DOHH2 (cell line): ENCODE results near the gene RASSF7.

Source experiments
- H3F3A ChIP-seq: fragments of 200-600 bp; sonication (generic), shearing (Covaris generic); 2 replicates; pipeline ENCODE4 v1.6.0; 2016; ENCODE audit warnings: antibody characterized with exemption, mild to moderate bottlenecking; ENCODE audit not compliant: control insufficient read depth, insufficient read depth
- H3K27ac ChIP-seq: fragments of 200-600 bp; sonication (generic); 2 replicates; pipeline ENCODE4 v1.5.1; 2014; ENCODE audit warnings: low read depth, mild to moderate bottlenecking, low read length, moderate library complexity
- H3K27me3 ChIP-seq: fragments of 200-600 bp; sonication (generic); 2 replicates; pipeline ENCODE4 v1.6.1; 2014; ENCODE audit warnings: mild to moderate bottlenecking, low read length, mixed read lengths; ENCODE audit not compliant: control insufficient read depth
- H3K36me3 ChIP-seq: fragments of 200-600 bp; sonication (generic); 2 replicates; pipeline ENCODE4 v1.6.1; 2014; ENCODE audit warnings: mild to moderate bottlenecking, low read length, moderate library complexity, mixed read lengths; ENCODE audit not compliant: control insufficient read depth
- H3K4me1 ChIP-seq: fragments of 200-600 bp; sonication (generic); 2 replicates; pipeline ENCODE4 v1.6.1; 2014; ENCODE audit warnings: mild to moderate bottlenecking, low read length, mixed read lengths; ENCODE audit not compliant: control insufficient read depth
- H3K4me2 ChIP-seq: fragments of 200-600 bp; sonication (generic); 2 replicates; pipeline ENCODE4 v1.6.0; 2014; ENCODE audit warnings: mild to moderate bottlenecking, low read length, moderate library complexity
- H3K4me3 ChIP-seq: fragments of 200-600 bp; sonication (generic); 2 replicates; pipeline ENCODE4 v1.5.1; 2014; ENCODE audit warnings: mild to moderate bottlenecking, low read length, mixed read lengths
- H3K79me2 ChIP-seq: fragments of 200-600 bp; sonication (generic); 2 replicates; pipeline ENCODE4 v1.6.1; 2014; ENCODE audit warnings: mild to moderate bottlenecking, low read length, mixed read lengths; ENCODE audit not compliant: control insufficient read depth
- H3K9me2 ChIP-seq: fragments of 200-600 bp; sonication (generic); replicated peaks from 2 replicates; pipeline ENCODE4 v1.6.1; 2014; ENCODE audit warnings: mild to moderate bottlenecking, low read length, mixed read lengths; ENCODE audit not compliant: control insufficient read depth
- H3K9me3 ChIP-seq: fragments of 200-600 bp; sonication (generic); 2 replicates; pipeline ENCODE4 v1.6.1; 2014; ENCODE audit warnings: antibody characterized with exemption, low read length, mixed read lengths; ENCODE audit not compliant: control insufficient read depth, insufficient read depth
- H4K20me1 ChIP-seq: fragments of 200-600 bp; sonication (generic); 2 replicates; pipeline ENCODE4 v1.6.0; 2014; ENCODE audit warnings: low read depth, mild to moderate bottlenecking, antibody characterized with exemption, low read length, moderate library complexity; ENCODE audit not compliant: control insufficient read depth, insufficient read depth
- EZH2phosphoT487 ChIP-seq: fragments of 200-600 bp; sonication (generic); IDR thresholded peaks from 2 replicates; pipeline ENCODE4 v1.6.1; 2017; ENCODE audit warnings: borderline replicate concordance, mild to moderate bottlenecking, antibody characterized with exemption, low read length, moderate library complexity, mixed read lengths
- TF ChIP-seq, protein P1 (sequence below): fragments of 200-600 bp; sonication (generic); IDR thresholded peaks from one replicate; pipeline ENCODE4 v1.5.1; 2014; ENCODE audit warnings: antibody characterized with exemption, mild to moderate bottlenecking, low read depth, low read length; ENCODE audit not compliant: poor library complexity, severe bottlenecking

RASSF7 gene

DNA sequence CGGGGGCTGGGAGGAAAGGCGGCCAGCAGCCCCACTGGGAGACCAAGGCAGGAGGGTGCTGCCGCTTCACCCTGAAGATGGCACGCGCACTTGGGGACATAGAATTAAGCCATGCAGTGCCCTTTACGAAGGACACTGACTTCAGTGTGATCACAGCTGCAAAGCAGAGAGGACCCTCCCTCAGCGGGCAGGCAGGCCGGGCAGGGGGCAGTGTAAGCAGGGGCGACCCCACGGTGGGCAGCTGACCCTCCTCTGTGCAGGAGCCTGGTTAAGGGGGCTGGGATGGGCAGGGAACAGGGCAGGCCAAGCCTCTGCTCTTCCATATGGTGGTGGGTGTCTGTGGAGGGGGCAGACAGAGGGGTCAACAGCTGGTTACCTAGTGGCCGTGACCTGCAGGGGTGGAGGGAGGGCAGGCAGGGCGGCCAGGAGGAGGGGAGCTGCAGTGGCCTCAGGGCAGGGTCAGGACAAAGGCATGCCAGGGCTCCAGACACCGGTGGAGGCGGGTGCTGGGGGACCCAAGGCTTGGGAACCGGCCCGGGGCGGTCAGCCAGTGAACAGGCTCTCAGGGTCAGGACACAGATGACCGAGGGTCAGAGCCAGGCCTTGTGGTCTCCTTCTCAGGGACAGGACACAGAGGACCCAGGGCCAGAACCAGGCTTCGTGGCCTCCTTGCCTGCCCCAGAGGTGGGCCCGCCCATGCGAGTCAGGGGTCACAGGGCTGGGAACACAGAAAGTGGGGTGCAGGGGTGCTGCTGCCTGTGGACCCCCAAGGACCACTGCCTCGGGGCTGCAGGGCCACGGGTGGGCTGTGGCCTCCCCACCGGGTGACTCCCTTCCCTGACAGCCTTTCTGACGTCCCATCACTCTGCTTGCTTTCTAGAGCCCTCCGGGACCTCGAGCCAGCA is 7.4 kb upstream of the RASSF7 start:
- H3K9me2 ChIP-seq = no peaks in the 10 kb centered on the region
- H3K9me3 ChIP-seq = no peaks in the 10 kb centered on the region
- H3K79me2 ChIP-seq = no peaks in the 10 kb centered on the region
- TF ChIP-seq, protein P1, sequence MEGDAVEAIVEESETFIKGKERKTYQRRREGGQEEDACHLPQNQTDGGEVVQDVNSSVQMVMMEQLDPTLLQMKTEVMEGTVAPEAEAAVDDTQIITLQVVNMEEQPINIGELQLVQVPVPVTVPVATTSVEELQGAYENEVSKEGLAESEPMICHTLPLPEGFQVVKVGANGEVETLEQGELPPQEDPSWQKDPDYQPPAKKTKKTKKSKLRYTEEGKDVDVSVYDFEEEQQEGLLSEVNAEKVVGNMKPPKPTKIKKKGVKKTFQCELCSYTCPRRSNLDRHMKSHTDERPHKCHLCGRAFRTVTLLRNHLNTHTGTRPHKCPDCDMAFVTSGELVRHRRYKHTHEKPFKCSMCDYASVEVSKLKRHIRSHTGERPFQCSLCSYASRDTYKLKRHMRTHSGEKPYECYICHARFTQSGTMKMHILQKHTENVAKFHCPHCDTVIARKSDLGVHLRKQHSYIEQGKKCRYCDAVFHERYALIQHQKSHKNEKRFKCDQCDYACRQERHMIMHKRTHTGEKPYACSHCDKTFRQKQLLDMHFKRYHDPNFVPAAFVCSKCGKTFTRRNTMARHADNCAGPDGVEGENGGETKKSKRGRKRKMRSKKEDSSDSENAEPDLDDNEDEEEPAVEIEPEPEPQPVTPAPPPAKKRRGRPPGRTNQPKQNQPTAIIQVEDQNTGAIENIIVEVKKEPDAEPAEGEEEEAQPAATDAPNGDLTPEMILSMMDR = no peak
- no peak for TF ChIP-seq EZH2phosphoT487
- H3F3A ChIP-seq = no peaks in the 10 kb centered on the region
- no peak overlapping the region for H3K27ac ChIP-seq
- no peak overlapping the region for H3K4me2 ChIP-seq
- peaks cover 32% of the 10 kb centered on the region for H3K27me3 ChIP-seq
- peaks cover 23% of the 10 kb centered on the region for H3K4me1 ChIP-seq
- H3K36me3 ChIP-seq = no peaks in the 10 kb centered on the region
- no peak overlapping the region for H3K4me3 ChIP-seq
- no peaks in the 10 kb centered on the region for H4K20me1 ChIP-seq

DNA sequence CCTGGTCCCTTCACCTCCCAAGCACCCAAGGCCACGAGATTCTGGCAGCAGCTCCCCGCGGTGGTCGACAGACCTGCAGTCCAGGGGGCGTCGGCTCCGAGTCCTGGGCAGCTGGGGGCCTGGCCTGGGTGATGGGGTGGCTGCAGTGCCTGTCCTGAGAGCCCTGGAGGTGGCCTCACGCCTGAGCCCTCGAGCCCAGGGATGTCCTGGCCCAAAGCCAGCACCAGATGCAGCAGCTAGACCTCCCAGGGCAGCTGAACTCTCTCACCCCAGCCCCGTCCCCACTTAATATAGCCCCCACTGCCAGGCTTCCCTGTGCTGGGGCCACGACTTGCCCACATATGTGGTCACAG is 6.8 kb upstream of the RASSF7 start:
- Histone ChIP-seq H3K4me2 (no peak overlapping the region), H3F3A (no peaks in the 10 kb centered on the region), H3K9me3 (no peaks in the 10 kb centered on the region), H3K27me3 (peaks cover 32% of the 10 kb centered on the region), H3K9me2 (no peaks in the 10 kb centered on the region), H3K36me3 (no peaks in the 10 kb centered on the region), H3K79me2 (no peaks in the 10 kb centered on the region), H4K20me1 (no peaks in the 10 kb centered on the region), H3K27ac (no peak overlapping the region), H3K4me1 (peaks cover 21% of the 10 kb centered on the region), H3K4me3 (no peak overlapping the region)
- TF ChIP-seq, protein P1 = no peak
- no peak for TF ChIP-seq EZH2phosphoT487

DNA sequence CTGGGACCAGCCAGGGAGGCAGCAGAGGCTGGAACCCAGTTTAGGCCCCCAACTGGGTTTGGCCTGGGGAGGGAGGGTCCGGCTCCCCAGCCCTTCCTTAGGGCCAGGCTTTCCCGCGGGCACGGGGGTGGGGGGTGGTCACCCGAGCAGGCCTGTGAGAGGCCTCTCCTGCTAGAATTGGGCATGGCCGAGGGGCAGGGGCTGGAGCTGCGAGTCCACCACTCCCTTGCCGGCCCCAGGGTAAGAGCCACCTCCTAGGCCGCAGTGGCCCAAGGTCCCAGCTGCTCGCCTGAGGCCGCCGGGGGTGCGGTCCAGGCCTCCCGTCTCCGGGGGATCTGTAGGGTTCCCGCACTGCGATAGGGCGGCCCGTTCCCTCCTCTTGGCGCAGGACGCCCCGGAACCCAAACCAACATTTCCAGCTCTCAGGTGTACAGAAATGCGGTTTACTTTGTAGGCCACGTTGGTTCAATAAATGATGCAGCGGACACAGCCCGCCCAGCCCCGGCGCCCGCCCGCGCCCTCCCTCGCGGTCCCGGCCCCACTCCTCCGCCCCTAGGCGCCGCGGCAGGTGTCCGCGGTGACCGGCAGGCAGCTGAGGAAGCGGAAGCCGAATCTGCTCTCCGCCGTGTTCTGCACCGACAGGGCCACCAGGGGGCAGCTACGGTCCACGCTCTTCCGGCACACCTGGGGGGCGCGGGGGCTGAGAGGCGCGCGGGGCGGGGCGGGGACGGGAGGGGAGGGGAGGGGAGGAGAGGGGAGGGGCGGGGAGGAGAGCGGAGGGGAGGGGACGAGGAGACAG is 6.1 kb upstream of the RASSF7 start:
- H3K4me1 ChIP-seq = peaks cover 14% of the 10 kb centered on the region
- H3K27ac ChIP-seq = no peak overlapping the region
- H4K20me1 ChIP-seq = no peaks in the 10 kb centered on the region
- H3K9me2 ChIP-seq = no peaks in the 10 kb centered on the region
- peaks cover 32% of the 10 kb centered on the region for H3K27me3 ChIP-seq
- H3K4me2 ChIP-seq = peak overlapping the region; percentile 80
- H3K36me3 ChIP-seq = no peaks in the 10 kb centered on the region
- H3F3A ChIP-seq = no peaks in the 10 kb centered on the region
- TF ChIP-seq, protein P1 = peak; percentile 59
- no peak for TF ChIP-seq EZH2phosphoT487
- no peaks in the 10 kb centered on the region for H3K79me2 ChIP-seq
- no peaks in the 10 kb centered on the region for H3K9me3 ChIP-seq
- H3K4me3 ChIP-seq = peak overlapping the region; percentile 41
